Naive B cell (primary cell): Measurements from ENCODE around the gene PPP1R3E. TPM values are rescaled to one million over a fixed set of nuclear protein-coding genes. Genes with fewer than 3 reads are reported as not detected.
"Not testable (repeated sequence)": the region's sequence is repeated elsewhere in the genome, so short reads cannot be mapped to it uniquely, and the experiment has no call there.

Source experiments
- ATAC-seq, 2 donors: fragments of 150-1000 bp; cut with Tn5 transposase; 2 replicates each; pipeline ENCODE4 v1.10.0; 2021; ENCODE audit warnings: low read depth in 2 of 2, mild to moderate bottlenecking in 2 of 2, moderate library complexity in 2 of 2
- DNase-seq: peaks from one replicate; pipeline ENCODE4 v3.0.0; 2022
- H3K27ac Mint-ChIP-seq, 6 donors: one replicate each; pipeline ENCODE4 v1.8.0; 2020 to 2022; ENCODE audit warnings: mild to moderate bottlenecking in 6 of 6, mixed read lengths in 6 of 6, moderate library complexity in 5 of 6, inconsistent platforms in 2 of 6
- H3K27me3 Mint-ChIP-seq, 3 donors: one replicate each; pipeline ENCODE4 v1.8.0; 2021 to 2022; ENCODE audit warnings: mixed read lengths in 3 of 3, mild to moderate bottlenecking in 1 of 3
- H3K36me3 Mint-ChIP-seq, 2 donors: one replicate each; pipeline ENCODE4 v1.8.0; 2020 to 2022; ENCODE audit warnings: mixed read lengths in 2 of 2, inconsistent platforms in 1 of 2, mild to moderate bottlenecking in 1 of 2
- H3K4me1 Mint-ChIP-seq, 3 donors: one replicate each; pipeline ENCODE4 v1.8.0; 2020 to 2022; ENCODE audit warnings: mixed read lengths in 3 of 3, inconsistent platforms in 1 of 3, mild to moderate bottlenecking in 1 of 3, moderate library complexity in 1 of 3
- H3K4me3 Mint-ChIP-seq, 8 donors: one replicate each; pipeline ENCODE4 v1.8.0; 2020 to 2022; ENCODE audit warnings: mild to moderate bottlenecking in 8 of 8, mixed read lengths in 8 of 8, moderate library complexity in 8 of 8, inconsistent platforms in 2 of 8
- H3K9me3 Mint-ChIP-seq, 7 donors: one replicate each; pipeline ENCODE4 v1.8.0; 2020 to 2022; ENCODE audit warnings: mixed read lengths in 7 of 7, mild to moderate bottlenecking in 5 of 7, inconsistent platforms in 2 of 7, moderate library complexity in 1 of 7
- polyA plus RNA-seq, 6 donors: library from polyadenylated mRNA; unstranded; fragments of 300-500 nt; fragmentation: Illumina TruSeq; gene quantifications; one replicate each; pipeline ENCODE4 v1.2.3, GENCODE V29; 2021; ENCODE audit warnings: low read depth in 6 of 6

The PPP1R3E gene
- polyA plus RNA-seq, 6 donors from 2014 or later, result 3.9 to 11.8 (median 5.1) TPM

- Mint-ChIP-seq H3K27ac (no peak overlapping the region), H3K27me3 (no peaks in the 10 kb centered on the region), H3K4me3 (peak overlapping the region in 2 of 8 donors; percentile 30 to 74), H3K9me3 (no peaks in the 10 kb centered on the region), H3K36me3 (no peaks in the 10 kb centered on the region), H3K4me1 (peaks cover 19 to 41% (median 27%) of the 10 kb centered on the region in 3 donors)
- no peak for DNase-seq
- ATAC-seq, result no peak
Observed at GRCh38 chr14:23297611-23298277, 4.9 kb downstream of the PPP1R3E start.

DNA sequence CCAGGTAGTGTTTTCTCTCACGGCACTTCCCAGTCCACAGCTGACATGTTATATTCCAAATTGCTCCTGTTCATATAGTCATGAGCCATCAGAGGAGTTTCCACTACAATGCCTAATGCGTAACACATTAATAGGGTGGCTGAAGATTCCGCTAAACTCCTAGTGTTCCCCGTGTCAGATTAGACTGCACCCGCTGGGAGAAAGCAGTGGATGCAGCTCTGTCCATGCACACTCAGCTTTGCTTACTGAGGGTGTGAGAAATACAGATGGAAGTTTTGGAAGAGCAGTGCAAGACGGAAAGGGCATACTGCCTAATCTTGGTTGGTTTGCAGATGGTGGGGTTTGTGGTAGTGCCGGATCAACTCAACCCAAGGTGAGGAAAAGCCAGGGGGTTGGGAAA is 5.6 kb downstream of the PPP1R3E start:
- Mint-ChIP-seq H3K4me1 (peaks cover 16 to 40% (median 23%) of the 10 kb centered on the region in 3 donors), H3K27me3 (no peaks in the 10 kb centered on the region), H3K9me3 (no peaks in the 10 kb centered on the region), H3K36me3 (no peaks in the 10 kb centered on the region), H3K27ac (no peak overlapping the region), H3K4me3 (peak overlapping the region in 1 of 8 donors; percentile 74)
- DNase-seq, result no peak
- no peak for ATAC-seq

DNA sequence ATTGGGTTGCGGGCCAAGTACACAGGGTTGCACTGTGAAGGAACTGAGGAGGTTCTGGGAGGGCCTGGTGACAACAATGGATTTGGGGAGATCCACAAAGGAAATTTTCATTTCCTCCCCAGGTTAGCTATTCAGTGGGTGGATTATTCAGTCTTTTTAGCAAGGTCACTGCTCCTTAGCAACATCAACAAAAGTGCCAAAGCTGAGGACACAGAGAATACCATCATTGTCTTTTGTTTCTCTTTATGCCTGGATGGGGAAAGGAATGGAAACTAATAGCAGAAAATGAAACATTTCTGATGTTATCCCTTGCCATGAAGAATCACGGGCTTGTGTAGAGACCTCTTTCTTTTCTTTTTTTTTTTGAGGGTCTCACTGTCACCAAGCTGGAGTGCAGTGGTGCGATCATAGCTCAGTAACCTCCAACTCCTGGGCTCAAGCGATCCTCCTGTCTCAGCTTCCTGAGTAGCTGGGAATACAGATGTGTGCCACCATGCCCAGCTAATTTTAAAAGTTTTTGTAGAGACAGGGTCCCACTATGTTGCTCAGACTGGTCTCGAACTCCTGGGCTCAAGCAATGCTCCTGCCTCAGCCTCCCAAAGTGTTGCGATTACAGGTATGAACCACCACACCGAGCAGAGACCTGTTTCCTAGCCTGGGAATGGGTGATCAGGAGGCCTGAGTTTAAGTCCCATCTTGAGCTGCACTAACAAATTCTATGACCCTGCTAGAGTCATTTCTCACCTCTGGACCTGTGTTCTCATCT is 6.5 kb downstream of the PPP1R3E start:
- H3K4me3 Mint-ChIP-seq, result peak overlapping the region in 1 of 8 donors; percentile 78
- no peaks in the 10 kb centered on the region for H3K27me3 Mint-ChIP-seq
- no peaks in the 10 kb centered on the region for H3K36me3 Mint-ChIP-seq
- H3K9me3 Mint-ChIP-seq, result no peaks in the 10 kb centered on the region
- DNase-seq (no peak), ATAC-seq (no peak)
- H3K4me1 Mint-ChIP-seq, result peaks cover 14 to 40% (median 23%) of the 10 kb centered on the region in 3 donors
- H3K27ac Mint-ChIP-seq, result peak overlapping the region in 5 of 6 donors; percentile 8 to 49 (median 18)

DNA sequence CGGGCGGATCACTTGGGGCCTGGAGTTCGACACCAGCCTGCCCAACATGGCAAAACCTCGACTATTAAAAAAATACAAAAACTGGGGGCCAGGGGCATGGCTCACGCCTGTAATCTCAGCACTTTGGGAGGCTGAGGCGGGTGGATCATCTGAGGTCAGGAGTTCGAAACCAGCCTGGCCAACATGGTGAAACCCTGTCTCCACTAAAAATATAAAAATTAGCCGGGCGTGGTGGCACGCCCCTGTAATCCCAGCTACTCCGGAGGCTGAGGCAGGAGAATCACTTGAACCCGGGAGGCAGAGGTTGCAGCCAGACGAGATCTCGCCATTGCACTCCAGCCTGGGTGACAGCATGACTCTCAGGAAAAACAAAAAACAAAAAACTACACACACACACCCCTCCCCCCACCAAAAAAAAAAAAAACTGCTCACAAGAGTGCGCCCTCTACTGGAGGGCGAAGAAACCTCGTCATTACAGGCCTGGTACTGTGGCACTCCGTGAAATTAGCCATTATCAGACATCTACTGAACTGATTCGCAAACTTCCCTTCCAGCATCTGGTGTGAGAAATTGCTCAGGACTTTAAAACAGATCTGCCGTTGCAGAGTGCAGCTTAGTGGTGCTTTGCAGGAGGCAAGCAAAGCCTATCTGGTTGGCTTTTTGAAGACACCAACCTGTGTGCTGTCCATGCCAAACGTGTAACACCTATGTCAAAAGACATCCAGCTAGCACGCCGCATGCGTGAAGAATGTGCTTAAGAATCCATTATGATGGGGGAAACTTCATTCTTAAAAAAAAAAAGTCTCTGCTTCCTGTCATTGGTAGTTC is 7.7 kb downstream of the PPP1R3E start:
- Mint-ChIP-seq H3K9me3 (no peaks in the 10 kb centered on the region), H3K27ac (peak overlapping the region; percentile 24 to 92 (median 70)), H3K4me1 (peaks cover 9 to 30% (median 18%) of the 10 kb centered on the region in 3 donors), H3K27me3 (no peaks in the 10 kb centered on the region), H3K4me3 (peak overlapping the region in 7 of 8 donors; percentile 22 to 82 (median 47)), H3K36me3 (no peaks in the 10 kb centered on the region)
- DNase-seq (peak; percentile 64), ATAC-seq (peak; percentile 81 to 84)

GRCh38 chr14:23286902-23287479 is 15.7 kb downstream of the PPP1R3E start:
- no peaks in the 10 kb centered on the region for H3K27me3 Mint-ChIP-seq
- H3K27ac Mint-ChIP-seq, result peak overlapping the region; percentile 75 to 99 (median 90)
- peaks cover 7 to 31% (median 14%) of the 10 kb centered on the region in 3 donors for H3K4me1 Mint-ChIP-seq
- peak overlapping the region; percentile 87 to 99 (median 95) for H3K4me3 Mint-ChIP-seq
- H3K9me3 Mint-ChIP-seq, result no peaks in the 10 kb centered on the region
- DNase-seq, result no peak
- ATAC-seq, result no peak
- H3K36me3 Mint-ChIP-seq, result no peaks in the 10 kb centered on the region

GRCh38 chr14:23286020-23286901 is 16.4 kb downstream of the PPP1R3E start, which contains the start of gene HOMEZ:
Gene HOMEZ, minus strand, starts transcription at chr14:23286132. Its CDS starts 180 bp downstream, at chr14:23285952.
- Mint-ChIP-seq H3K36me3 (no peaks in the 10 kb centered on the region), H3K27me3 (no peaks in the 10 kb centered on the region), H3K4me1 (peaks cover 7 to 31% (median 14%) of the 10 kb centered on the region in 3 donors), H3K4me3 (peak within 1 kb of the TSS; percentile 87 to 99 (median 95)), H3K27ac (peak within 1 kb of the TSS; percentile 82 to 99 (median 92)), H3K9me3 (no peaks in the 10 kb centered on the region)
- DNase-seq (peak; percentile 97), ATAC-seq (peak; percentile 96 to 97)

GRCh38 chr14:23285530-23286019 is 17.1 kb downstream of the PPP1R3E start:
- no peaks in the 10 kb centered on the region for H3K9me3 Mint-ChIP-seq
- no peaks in the 10 kb centered on the region for H3K27me3 Mint-ChIP-seq
- peaks cover 7 to 31% (median 14%) of the 10 kb centered on the region in 3 donors for H3K4me1 Mint-ChIP-seq
- DNase-seq (no peak), ATAC-seq (peak; percentile 25 to 34)
- peak overlapping the region in 5 of 6 donors; percentile 57 to 91 (median 84) for H3K27ac Mint-ChIP-seq
- no peaks in the 10 kb centered on the region for H3K36me3 Mint-ChIP-seq
- peak overlapping the region; percentile 87 to 99 (median 95) for H3K4me3 Mint-ChIP-seq

DNA sequence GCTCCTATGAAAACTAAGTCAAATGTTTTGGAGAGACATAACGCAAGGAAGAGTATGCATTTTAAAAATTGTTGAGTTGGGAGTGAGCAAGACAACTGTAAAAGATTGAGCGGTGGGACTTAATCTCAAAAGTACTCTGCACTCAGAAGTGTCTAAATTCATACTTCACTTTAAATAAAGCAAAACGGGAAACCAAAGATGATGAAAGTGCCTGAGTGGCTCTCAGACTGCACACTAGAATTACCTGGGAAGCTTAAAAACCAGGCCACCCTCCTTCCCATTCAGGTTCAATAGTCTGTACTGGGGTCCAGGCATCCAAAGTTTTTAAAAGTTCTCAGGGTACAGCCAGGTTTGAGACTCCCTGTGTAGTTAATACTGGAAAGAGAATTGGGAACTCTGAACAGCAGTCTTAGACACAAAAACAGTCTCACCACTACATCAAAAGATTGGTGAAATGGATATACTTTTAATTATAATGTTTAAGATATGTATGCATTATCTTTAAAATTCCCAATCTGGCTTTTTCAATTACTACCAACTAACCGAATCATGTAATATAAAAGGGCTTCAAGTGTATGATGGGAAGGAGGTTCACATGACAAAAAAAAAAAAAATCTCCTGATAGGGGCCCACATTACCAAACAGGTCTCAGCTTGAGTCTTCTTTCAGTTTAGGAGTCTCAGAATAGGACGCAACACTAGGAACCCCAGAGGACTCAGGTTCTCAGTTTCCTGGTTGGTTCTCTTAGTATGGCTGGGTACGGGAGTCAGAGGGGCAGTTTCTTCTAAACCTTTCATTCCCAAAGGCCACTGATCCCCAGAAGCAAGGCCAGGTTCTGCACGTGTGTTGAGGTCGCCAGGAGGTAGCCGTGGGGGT is 17.8 kb downstream of the PPP1R3E start:
- Mint-ChIP-seq H3K9me3 (no peaks in the 10 kb centered on the region), H3K4me1 (peaks cover 7 to 31% (median 14%) of the 10 kb centered on the region in 3 donors), H3K27me3 (no peaks in the 10 kb centered on the region), H3K27ac (peak overlapping the region; percentile 57 to 91 (median 86)), H3K4me3 (peak overlapping the region; percentile 87 to 99 (median 95)), H3K36me3 (no peaks in the 10 kb centered on the region)
- ATAC-seq, result no peak
- DNase-seq, result no peak

- Mint-ChIP-seq H3K36me3 (peaks cover 0 to 2% of the 10 kb centered on the region in 2 donors), H3K27ac (peak overlapping the region in 1 of 6 donors; percentile 47), H3K9me3 (no peaks in the 10 kb centered on the region), H3K4me3 (no peak overlapping the region), H3K4me1 (peaks cover 7 to 23% (median 14%) of the 10 kb centered on the region in 3 donors), H3K27me3 (no peaks in the 10 kb centered on the region)
- ATAC-seq, result no peak
- DNase-seq, result no peak
Observed at GRCh38 chr14:23281247-23281646, 21.4 kb downstream of the PPP1R3E start.

DNA sequence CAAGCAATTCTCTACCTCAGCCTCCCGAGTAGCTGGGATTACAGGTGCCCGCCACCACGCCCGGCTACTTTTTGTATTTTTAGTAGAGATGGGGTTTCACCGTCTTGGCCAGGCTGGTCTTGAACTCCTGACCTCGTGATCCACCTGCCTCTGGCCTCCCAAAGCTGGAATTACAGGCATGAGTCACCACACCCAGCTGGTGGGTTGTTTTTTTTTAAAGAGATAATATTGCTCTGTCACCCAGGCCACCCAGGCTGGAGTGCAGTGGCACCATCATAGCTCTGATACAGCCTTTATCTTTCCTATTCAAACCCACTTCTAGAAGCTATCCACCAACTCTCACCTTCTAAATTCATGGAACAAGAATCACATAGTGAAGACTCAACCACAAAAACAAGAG is 24.7 kb downstream of the PPP1R3E start:
- H3K4me1 Mint-ChIP-seq, H3K36me3 Mint-ChIP-seq, H3K4me3 Mint-ChIP-seq, H3K27me3 Mint-ChIP-seq, ATAC-seq, DNase-seq, H3K9me3 Mint-ChIP-seq: not testable (repeated sequence)
- H3K27ac Mint-ChIP-seq, result peak overlapping the region in 2 of 6 donors; percentile 6 to 64

- Mint-ChIP-seq H3K36me3 (peaks cover 0 to 8% of the 10 kb centered on the region in 2 donors), H3K27ac (no peak overlapping the region), H3K9me3 (no peaks in the 10 kb centered on the region), H3K4me3 (no peak overlapping the region), H3K4me1 (peaks cover 2 to 5% (median 4%) of the 10 kb centered on the region in 3 donors), H3K27me3 (no peaks in the 10 kb centered on the region)
- DNase-seq (no peak), ATAC-seq (no peak)
Observed at GRCh38 chr14:23277189-23277588, 25.5 kb downstream of the PPP1R3E start.
